Sigmoid colon (tissue), 7 donors: ENCODE results near the gene IGFL4. TPM values are rescaled to one million over a fixed set of nuclear protein-coding genes. Genes with fewer than 3 reads are reported as not detected.

Source experiments
- DNase-seq: peaks from one replicate; pipeline ENCODE4 v3.0.0-alpha.2; 2019
- H3K27ac ChIP-seq, 4 donors: fragments of 200-600 bp; sonication (generic); one replicate each; pipeline ENCODE4 v1.5.1; 2016 to 2019; ENCODE audit warnings: mild to moderate bottlenecking in 1 of 4
- H3K27me3 ChIP-seq, 3 donors: fragments of 200-600 bp; sonication (generic); one replicate each; pipeline ENCODE4 v1.5.1; 2019; ENCODE audit warnings: mild to moderate bottlenecking in 1 of 3
- H3K36me3 ChIP-seq, 4 donors: fragments of 200-600 bp; sonication (generic); one replicate each; pipeline ENCODE4 v1.5.1; 2016 to 2019
- H3K4me1 ChIP-seq, 4 donors: fragments of 200-600 bp; sonication (generic); one replicate each; pipeline ENCODE4 v1.5.1; 2017 to 2019
- H3K4me3 ChIP-seq, 4 donors: fragments of 200-600 bp; sonication (generic); one replicate each; pipeline ENCODE4 v1.5.1; 2017 to 2019; ENCODE audit warnings: mild to moderate bottlenecking in 2 of 4, moderate library complexity in 1 of 4
- H3K9me3 ChIP-seq, 4 donors: fragments of 200-600 bp in 3 of 4; sonication (generic) in 3 of 4; one replicate each; pipeline versions ENCODE4 v1.5.1 to v1.6.1; 2013 to 2019
- EP300 ChIP-seq, 4 donors: sonication (generic); formaldehyde crosslinking; IDR thresholded peaks; one replicate each; pipeline ENCODE4 v1.6.1; 2017; ENCODE audit warnings: antibody characterized with exemption in 4 of 4
- POLR2A ChIP-seq, 2 donors: fragments of 450-650 bp; IDR thresholded peaks; one replicate each; pipeline ENCODE4 v1.6.1; 2016; ENCODE audit warnings: antibody characterized with exemption in 2 of 2, mild to moderate bottlenecking in 2 of 2, moderate library complexity in 2 of 2
- POLR2AphosphoS5 ChIP-seq, 4 donors: sonication (generic); formaldehyde crosslinking; IDR thresholded peaks; one replicate each; pipeline ENCODE4 v1.6.1; 2017; ENCODE audit warnings: antibody characterized with exemption in 4 of 4
- WGBS, 2 donors: extraction: QIAGEN DNeasy Blood & Tissue Kit; methylation state at CpG; one replicate each; pipeline ENCODE4 v1.1.7; 2013; 5-methylcytosine and 5-hydroxymethylcytosine counted together
- intact Hi-C: fragments of 100-400 bp; cut with DNase I; formaldehyde crosslinking; loops from one replicate; pipeline ENCODE4 v1.15.1; 2023
- polyA plus RNA-seq, 3 donors: library from polyadenylated mRNA; stranded (reverse); fragments of 200-250 nt; gene quantifications; one replicate each; pipeline ENCODE4 v1.2.3, GENCODE V29; 2013
- total RNA-seq, 4 donors: library from RNA; depleted of rRNA; stranded (reverse); fragments of >200 nt; gene quantifications; one replicate each; pipeline ENCODE4 v1.1.0, GENCODE V29; 2016
- TF ChIP-seq, protein P1 (sequence below), 4 experiments: fragments of 450-650 bp in 3 of 4; fragments of 200-600 bp in 1 of 4; IDR thresholded peaks; one replicate each; pipeline ENCODE4 v1.5.1; 2016 to 2019; ENCODE audit warnings: antibody characterized with exemption in 4 of 4, mild to moderate bottlenecking in 3 of 4, moderate library complexity in 2 of 4
- donor health status: healthy with polysubstance abuse.
- donor health status: Bipolar disorder and iron deficiency.
- donor health status: healthy.

Gene IGFL4
- total and polyA plus RNA-seq, 7 donors, result not detected

DNA sequence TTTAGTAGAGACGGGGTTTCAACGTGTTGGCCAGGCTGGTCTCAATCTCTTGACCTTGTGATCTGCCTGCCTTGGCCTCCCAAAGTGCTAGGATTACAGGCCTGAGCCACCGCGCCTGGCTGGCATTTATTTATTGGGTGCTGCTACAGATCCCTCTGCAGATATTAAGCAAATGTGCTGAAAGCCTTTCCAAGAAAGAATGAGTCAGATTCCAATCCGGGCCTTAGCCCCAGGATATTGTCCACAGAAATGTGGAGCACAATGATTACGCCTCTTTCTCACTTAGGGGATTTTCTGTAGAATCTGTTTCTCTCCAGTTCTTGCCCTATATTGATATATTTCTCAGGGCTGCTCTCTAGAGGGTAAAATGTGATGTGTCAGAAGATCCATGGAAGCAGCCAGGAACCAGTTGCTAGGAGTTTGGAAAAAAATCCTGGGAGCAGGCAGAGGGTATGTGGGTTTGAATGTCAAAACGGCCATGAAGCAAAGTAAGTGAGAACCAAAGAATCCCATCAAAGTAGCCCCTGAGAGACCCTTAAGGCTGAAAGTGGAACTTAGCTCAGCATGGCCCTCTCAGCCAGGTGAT lies 24.8 kb upstream of the IGFL4 start:
- peaks cover 0 to 17% (median 0%) of the 10 kb centered on the region in 3 donors for H3K27me3 ChIP-seq
- H3K4me3 ChIP-seq, result no peak overlapping the region
- intact Hi-C loops, result no loop called here
- H3K4me1 ChIP-seq, result no peaks in the 10 kb centered on the region
- DNase-seq, result no peak
- 81 to 86% methylated on average over 7 of the region's 7 CpGs for WGBS, 2 donors
- no peaks in the 10 kb centered on the region for H3K9me3 ChIP-seq
- TF ChIP-seq POLR2A (IDR thresholded peaks at IDR 0.05) (no peak), EP300 (IDR thresholded peaks at IDR 0.05) (no peak), POLR2AphosphoS5 (IDR thresholded peaks at IDR 0.05) (no peak)
- TF ChIP-seq, protein P1, sequence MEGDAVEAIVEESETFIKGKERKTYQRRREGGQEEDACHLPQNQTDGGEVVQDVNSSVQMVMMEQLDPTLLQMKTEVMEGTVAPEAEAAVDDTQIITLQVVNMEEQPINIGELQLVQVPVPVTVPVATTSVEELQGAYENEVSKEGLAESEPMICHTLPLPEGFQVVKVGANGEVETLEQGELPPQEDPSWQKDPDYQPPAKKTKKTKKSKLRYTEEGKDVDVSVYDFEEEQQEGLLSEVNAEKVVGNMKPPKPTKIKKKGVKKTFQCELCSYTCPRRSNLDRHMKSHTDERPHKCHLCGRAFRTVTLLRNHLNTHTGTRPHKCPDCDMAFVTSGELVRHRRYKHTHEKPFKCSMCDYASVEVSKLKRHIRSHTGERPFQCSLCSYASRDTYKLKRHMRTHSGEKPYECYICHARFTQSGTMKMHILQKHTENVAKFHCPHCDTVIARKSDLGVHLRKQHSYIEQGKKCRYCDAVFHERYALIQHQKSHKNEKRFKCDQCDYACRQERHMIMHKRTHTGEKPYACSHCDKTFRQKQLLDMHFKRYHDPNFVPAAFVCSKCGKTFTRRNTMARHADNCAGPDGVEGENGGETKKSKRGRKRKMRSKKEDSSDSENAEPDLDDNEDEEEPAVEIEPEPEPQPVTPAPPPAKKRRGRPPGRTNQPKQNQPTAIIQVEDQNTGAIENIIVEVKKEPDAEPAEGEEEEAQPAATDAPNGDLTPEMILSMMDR (IDR thresholded peaks at IDR 0.05), result no peak
- H3K36me3 ChIP-seq, result no peaks in the 10 kb centered on the region
- H3K27ac ChIP-seq, result no peak overlapping the region

DNA sequence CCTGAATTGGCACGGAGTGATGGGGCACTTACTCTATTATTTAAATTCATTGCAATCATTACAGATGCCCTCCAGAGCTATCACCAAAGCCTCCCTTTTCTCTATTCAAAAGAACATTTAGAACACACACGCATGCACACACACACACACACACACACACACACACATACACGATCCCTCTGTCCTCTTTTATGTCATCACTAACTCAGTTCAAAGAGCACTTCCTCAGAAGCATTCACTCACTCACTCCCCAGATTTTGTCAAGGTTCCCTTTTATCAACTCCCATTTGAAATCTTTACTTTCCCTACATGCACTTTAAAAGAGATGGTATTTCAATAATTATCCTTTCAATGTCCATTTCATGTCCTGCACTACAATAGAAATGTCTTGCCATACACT lies 22.4 kb upstream of the IGFL4 start:
- peaks cover 0 to 24% (median 0%) of the 10 kb centered on the region in 3 donors for H3K27me3 ChIP-seq
- WGBS, 2 donors, result 66 to 75% methylated on average over 3 of the region's 3 CpGs
- TF ChIP-seq, protein P1 (IDR thresholded peaks at IDR 0.05), result no peak
- no peak for TF ChIP-seq EP300 (IDR thresholded peaks at IDR 0.05)
- TF ChIP-seq POLR2A (IDR thresholded peaks at IDR 0.05), result no peak
- no peak for TF ChIP-seq POLR2AphosphoS5 (IDR thresholded peaks at IDR 0.05)
- H3K4me3 ChIP-seq, result no peak overlapping the region
- intact Hi-C loops, result no loop called here
- DNase-seq, result no peak
- no peaks in the 10 kb centered on the region for H3K36me3 ChIP-seq
- no peak overlapping the region for H3K27ac ChIP-seq
- H3K9me3 ChIP-seq, result no peaks in the 10 kb centered on the region
- H3K4me1 ChIP-seq, result no peaks in the 10 kb centered on the region

DNA sequence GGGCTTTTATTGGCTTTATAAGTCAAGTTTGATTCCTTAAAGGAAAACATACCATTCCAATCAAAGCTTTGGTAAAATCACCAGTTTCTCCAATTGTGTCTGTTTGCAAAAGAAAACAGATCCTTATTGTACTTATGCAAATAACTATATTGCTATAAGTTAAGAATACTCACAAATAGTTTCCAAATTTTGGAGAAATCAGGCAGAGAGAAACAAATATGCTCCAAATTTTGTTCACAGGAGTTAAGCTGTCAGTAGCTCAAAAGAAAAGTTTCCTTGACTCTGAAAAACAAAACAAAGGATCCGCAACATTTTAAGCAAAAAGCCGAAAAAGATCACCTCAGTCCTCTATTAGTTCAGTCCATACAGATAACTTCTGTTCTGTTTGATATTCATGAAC lies 19.2 kb upstream of the IGFL4 start:
- intact Hi-C loops, result no loop called here
- H3K4me3 ChIP-seq, result no peak overlapping the region
- 91 to 95% methylated on average over 2 of the region's 2 CpGs for WGBS, 2 donors
- H3K27me3 ChIP-seq, result peaks cover 0 to 25% (median 0%) of the 10 kb centered on the region in 3 donors
- H3K9me3 ChIP-seq, result no peaks in the 10 kb centered on the region
- DNase-seq, result no peak
- H3K36me3 ChIP-seq, result no peaks in the 10 kb centered on the region
- no peak for TF ChIP-seq POLR2A (IDR thresholded peaks at IDR 0.05)
- no peaks in the 10 kb centered on the region for H3K4me1 ChIP-seq
- H3K27ac ChIP-seq, result no peak overlapping the region

DNA sequence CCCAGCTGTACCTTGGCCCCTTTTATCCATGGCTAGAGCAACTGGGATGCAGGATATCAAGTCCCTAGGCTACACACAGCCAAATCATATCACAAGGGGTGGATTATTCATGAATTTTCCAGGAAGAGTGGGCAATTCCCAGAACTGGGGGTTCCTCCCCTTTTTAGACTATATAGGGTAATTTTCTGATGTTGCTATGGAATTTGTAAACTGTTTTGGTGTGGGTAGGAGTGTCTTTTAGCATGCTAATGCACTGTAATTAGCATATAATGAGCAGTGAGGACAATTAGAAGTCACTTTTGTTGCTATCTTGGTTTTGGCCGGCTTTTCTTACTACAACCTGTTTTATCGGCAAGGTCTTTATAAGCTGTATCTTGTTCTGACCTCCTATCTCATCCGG lies 18.0 kb upstream of the IGFL4 start:
- no peaks in the 10 kb centered on the region for H3K36me3 ChIP-seq
- no peaks in the 10 kb centered on the region for H3K4me1 ChIP-seq
- intact Hi-C loops, result no loop called here
- peaks cover 0 to 25% (median 0%) of the 10 kb centered on the region in 3 donors for H3K27me3 ChIP-seq
- H3K27ac ChIP-seq, result no peak overlapping the region
- H3K4me3 ChIP-seq, result no peak overlapping the region
- no peak for DNase-seq
- 93 to 96% methylated on average over 3 of the region's 3 CpGs for WGBS, 2 donors
- no peaks in the 10 kb centered on the region for H3K9me3 ChIP-seq
- no peak for TF ChIP-seq POLR2AphosphoS5 (IDR thresholded peaks at IDR 0.05)
- no peak for TF ChIP-seq EP300 (IDR thresholded peaks at IDR 0.05)
- TF ChIP-seq, protein P1 (IDR thresholded peaks at IDR 0.05), result no peak

DNA sequence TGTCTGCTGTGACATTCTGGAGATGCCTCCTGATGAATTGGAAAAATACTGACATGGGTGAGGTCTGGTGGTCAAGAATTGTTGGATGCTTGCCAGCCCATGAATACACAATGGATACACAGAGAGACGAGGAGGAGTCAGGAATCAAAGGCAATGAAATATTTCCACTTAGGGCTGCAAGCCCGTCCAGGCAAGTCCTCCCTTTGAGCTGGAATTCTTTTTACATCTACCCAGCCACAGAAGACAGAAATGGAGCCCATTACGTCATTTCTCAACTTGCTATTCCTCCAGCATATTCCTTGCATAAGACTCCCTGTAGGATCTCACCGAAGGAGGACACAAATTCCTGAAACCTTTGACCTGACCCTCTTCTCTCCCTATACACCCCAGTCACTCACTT lies 15.7 kb upstream of the IGFL4 start:
- Histone ChIP-seq H3K36me3 (no peaks in the 10 kb centered on the region), H3K27me3 (peaks cover 0 to 25% (median 0%) of the 10 kb centered on the region in 3 donors), H3K4me3 (no peak overlapping the region), H3K4me1 (no peaks in the 10 kb centered on the region), H3K9me3 (no peaks in the 10 kb centered on the region), H3K27ac (no peak overlapping the region)
- TF ChIP-seq EP300 (IDR thresholded peaks at IDR 0.05), result no peak
- TF ChIP-seq, protein P1 (IDR thresholded peaks at IDR 0.05), result no peak
- no peak for TF ChIP-seq POLR2A (IDR thresholded peaks at IDR 0.05)
- TF ChIP-seq POLR2AphosphoS5 (IDR thresholded peaks at IDR 0.05), result no peak
- WGBS, 2 donors, result 62 to 63% methylated on average over 4 of the region's 4 CpGs
- no peak for DNase-seq
- intact Hi-C loops, result no loop called here
